Duodenal mucosa (tissue), 2 donors: ENCODE data around the gene STOX1.
"Not testable (repeated sequence)": the region's sequence is repeated elsewhere in the genome, so short reads cannot be mapped to it uniquely, and the experiment has no call there.

ENCODE experiments used
- H3K27ac ChIP-seq: one replicate; pipeline ENCODE4 v1.7.0; 2013; ENCODE audit warnings: low read depth, low read length
- H3K27me3 ChIP-seq, 2 donors: one replicate each; pipeline ENCODE4 v1.7.0; 2013; ENCODE audit warnings: low read length in 2 of 2, control low read depth in 1 of 2; ENCODE audit not compliant: insufficient read depth in 2 of 2, control insufficient read depth in 1 of 2
- H3K36me3 ChIP-seq, 2 donors: one replicate each; pipeline ENCODE4 v1.7.0; 2013; ENCODE audit warnings: low read length in 2 of 2, control low read depth in 1 of 2; ENCODE audit not compliant: insufficient read depth in 2 of 2, control insufficient read depth in 1 of 2
- H3K4me1 ChIP-seq, 2 donors: one replicate each; pipeline ENCODE4 v1.7.0; 2013; ENCODE audit warnings: low read length in 2 of 2, control low read depth in 1 of 2; ENCODE audit not compliant: insufficient read depth in 2 of 2, control insufficient read depth in 1 of 2
- H3K4me3 ChIP-seq, 2 donors: one replicate each; pipeline ENCODE4 v1.7.0; 2013; ENCODE audit warnings: low read length in 2 of 2, low read depth in 1 of 2
- H3K9ac ChIP-seq, 2 donors: one replicate each; pipeline ENCODE4 v1.7.0; 2013; ENCODE audit warnings: low read length in 2 of 2, low read depth in 1 of 2
- H3K9me3 ChIP-seq, 2 donors: one replicate each; pipeline ENCODE4 v1.7.0; 2013; ENCODE audit warnings: low read length in 2 of 2, control low read depth in 1 of 2; ENCODE audit not compliant: control insufficient read depth in 1 of 2

The STOX1 gene

DNA sequence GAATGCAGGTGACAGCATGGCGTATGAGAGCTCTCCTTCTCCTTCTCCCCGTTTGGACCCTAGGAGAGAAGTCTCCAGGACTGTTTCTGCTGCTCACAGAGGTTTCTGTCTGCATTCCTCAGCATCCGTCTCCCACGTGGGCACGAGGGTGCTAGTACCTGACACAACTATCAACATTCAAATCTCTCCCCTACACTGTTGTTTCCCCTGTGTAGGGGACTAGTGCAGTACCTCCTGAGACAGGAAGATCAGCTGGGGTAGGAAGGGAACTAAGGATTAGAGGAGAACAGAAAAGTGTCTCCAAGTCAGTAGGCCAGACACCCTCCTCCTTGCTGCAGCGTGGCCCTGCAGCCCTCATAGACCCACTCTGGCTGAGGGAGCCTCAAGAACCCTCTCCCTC lies 29.0 kb downstream of the STOX1 start:
- no peaks in the 10 kb centered on the region for H3K27me3 ChIP-seq
- H3K27ac ChIP-seq, result no peak overlapping the region
- no peaks in the 10 kb centered on the region for H3K4me1 ChIP-seq
- peaks cover 12 to 13% of the 10 kb centered on the region in 2 donors for H3K9me3 ChIP-seq
- no peak overlapping the region for H3K9ac ChIP-seq
- no peak overlapping the region for H3K4me3 ChIP-seq
- H3K36me3 ChIP-seq, result no peaks in the 10 kb centered on the region

DNA sequence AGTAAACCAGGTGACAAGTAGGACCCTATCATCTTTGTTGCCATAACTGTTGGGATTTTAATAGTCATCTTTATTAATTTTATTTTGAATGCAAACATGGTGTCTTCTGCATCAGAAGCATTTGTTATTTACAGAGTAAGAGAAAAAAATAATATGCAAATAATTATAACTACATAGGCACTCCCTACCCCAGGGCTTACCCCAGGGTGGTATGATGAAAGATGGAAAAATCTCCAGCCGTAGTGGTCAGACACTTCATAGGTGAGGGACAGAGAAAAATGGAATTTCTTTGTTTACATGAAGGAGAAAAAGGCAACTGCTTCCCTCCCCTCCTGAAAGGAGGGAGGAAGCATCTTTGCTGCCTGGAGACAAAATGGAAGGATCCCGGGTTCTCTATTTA lies 29.7 kb downstream of the STOX1 start:
- Histone ChIP-seq H3K9ac (no peak overlapping the region), H3K4me1 (no peaks in the 10 kb centered on the region), H3K9me3 (peaks cover 15 to 19% of the 10 kb centered on the region in 2 donors), H3K36me3 (no peaks in the 10 kb centered on the region), H3K27ac (no peak overlapping the region), H3K27me3 (no peaks in the 10 kb centered on the region), H3K4me3 (no peak overlapping the region)

DNA sequence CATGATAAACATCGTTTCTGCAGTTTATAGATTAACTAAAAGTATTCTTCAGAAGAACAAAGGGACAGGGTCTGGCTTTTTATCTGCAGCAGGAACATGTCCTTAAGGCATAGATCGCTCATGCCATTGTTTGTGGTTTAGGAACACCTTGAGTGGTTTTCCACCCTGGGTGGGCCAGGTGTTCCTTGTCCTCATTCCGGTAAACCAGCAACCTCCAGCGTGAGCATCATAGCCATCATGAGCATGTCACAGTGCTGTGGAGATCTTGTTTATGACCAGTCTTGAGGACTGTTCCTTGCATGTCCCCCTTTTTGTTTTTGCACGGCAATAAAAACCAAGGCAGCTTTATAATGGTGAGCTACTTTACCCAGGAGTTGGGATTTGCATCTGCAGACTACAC lies 33.9 kb downstream of the STOX1 start:
- Histone ChIP-seq H3K9me3 (peaks cover 15 to 27% of the 10 kb centered on the region in 2 donors), H3K4me3 (no peak overlapping the region), H3K4me1 (no peaks in the 10 kb centered on the region), H3K9ac (no peak overlapping the region), H3K36me3 (no peaks in the 10 kb centered on the region), H3K27ac (no peak overlapping the region), H3K27me3 (no peaks in the 10 kb centered on the region)

DNA sequence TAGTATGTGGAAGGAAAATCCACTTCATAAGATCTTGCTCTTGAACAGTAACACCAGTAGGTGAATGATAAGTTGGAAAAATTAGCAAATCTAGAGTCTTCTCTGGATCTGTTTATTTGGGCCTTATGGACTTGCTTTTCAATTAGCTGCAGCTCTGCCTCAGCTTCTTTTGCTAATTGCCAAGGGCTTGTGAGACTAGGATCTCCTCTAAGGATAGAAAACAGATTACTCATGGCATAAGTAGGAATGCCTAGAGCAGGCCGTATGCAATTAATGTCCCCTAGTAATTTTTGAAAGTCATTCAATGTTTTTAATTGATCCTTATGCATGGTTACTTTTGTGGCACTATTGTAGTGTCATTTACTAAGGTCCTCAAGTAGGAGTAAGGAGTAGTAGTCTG lies 37.3 kb downstream of the STOX1 start:
- Histone ChIP-seq H3K9me3 (peaks cover 15 to 25% of the 10 kb centered on the region in 2 donors), H3K27me3 (no peaks in the 10 kb centered on the region), H3K36me3 (no peaks in the 10 kb centered on the region), H3K9ac (no peak overlapping the region), H3K4me1 (no peaks in the 10 kb centered on the region), H3K4me3 (no peak overlapping the region), H3K27ac (no peak overlapping the region)

DNA sequence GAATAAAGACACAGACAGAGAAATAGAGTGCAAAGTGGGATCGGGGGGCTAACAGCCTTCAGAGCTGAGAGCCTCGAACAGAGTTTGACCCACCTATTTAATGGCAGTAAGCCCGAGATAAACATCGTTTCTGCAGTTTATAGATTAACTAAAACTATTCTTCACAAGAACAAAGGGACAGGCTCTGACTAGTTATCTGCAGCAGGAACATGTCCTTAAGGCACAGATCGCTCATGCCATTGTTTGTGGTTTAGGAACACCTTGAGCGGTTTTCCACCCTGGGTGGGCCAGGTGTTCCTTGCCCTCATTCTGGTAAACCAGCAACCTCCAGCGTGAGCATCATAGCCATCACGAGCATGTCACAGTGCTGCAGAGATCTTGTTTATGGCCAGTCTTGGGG lies 40.8 kb downstream of the STOX1 start:
- H3K4me3 ChIP-seq, H3K27ac ChIP-seq, H3K36me3 ChIP-seq, H3K9me3 ChIP-seq, H3K27me3 ChIP-seq, H3K9ac ChIP-seq: not testable (repeated sequence)
- peaks cover 0 to 13% of the 10 kb centered on the region in 2 donors for H3K4me1 ChIP-seq

DNA sequence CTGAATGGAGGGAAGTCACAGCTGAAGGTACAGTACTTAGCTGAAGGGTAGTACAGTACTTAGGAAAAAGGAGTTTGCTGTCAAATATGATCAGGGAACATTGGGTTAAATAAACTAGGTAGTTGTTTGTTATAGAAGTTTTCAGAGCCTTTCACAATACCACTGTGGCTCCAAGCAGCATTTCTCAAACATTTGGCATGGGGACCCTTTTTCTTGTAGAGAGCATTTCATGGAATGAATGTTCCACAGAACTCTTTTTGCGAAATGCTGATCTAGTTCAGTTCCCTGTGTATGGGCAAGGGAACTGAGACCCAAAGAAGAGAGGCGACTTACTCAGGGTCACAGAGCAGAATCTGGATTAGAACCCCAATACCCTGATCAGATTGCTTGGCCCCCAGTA lies 42.3 kb downstream of the STOX1 start:
- no peaks in the 10 kb centered on the region for H3K27me3 ChIP-seq
- H3K27ac ChIP-seq, result no peak overlapping the region
- peaks cover 0 to 13% of the 10 kb centered on the region in 2 donors for H3K4me1 ChIP-seq

DNA sequence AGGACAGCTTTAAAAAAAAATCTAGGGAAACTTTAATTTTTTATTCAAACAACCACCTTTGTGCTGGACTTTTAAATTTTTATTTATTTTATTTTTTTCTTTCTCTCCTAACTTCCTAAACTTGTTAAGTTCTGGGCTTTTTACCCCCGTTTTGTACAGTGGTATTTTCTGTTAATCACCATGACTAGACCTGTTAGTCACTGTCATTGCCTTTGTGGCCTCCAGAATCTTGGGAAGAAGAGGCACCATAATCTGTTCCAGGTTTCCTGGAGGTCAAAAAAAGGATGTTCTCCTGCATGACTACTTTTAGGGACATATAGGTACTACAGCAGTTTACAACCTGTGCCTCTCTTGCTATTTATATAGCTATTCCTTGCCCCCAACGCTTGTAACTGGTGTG lies 42.7 kb downstream of the STOX1 start:
- no peak overlapping the region for H3K27ac ChIP-seq
- no peaks in the 10 kb centered on the region for H3K36me3 ChIP-seq
- H3K4me3 ChIP-seq, result no peak overlapping the region
- peaks cover 0 to 13% of the 10 kb centered on the region in 2 donors for H3K4me1 ChIP-seq
- no peaks in the 10 kb centered on the region for H3K9me3 ChIP-seq
- no peaks in the 10 kb centered on the region for H3K27me3 ChIP-seq
- no peak overlapping the region for H3K9ac ChIP-seq

More for the DNA sequence above, 42.3 kb downstream of the STOX1 start:
- H3K36me3 ChIP-seq, result no peaks in the 10 kb centered on the region
- no peak overlapping the region for H3K9ac ChIP-seq
- H3K4me3 ChIP-seq, result no peak overlapping the region
- H3K9me3 ChIP-seq, result no peaks in the 10 kb centered on the region

DNA sequence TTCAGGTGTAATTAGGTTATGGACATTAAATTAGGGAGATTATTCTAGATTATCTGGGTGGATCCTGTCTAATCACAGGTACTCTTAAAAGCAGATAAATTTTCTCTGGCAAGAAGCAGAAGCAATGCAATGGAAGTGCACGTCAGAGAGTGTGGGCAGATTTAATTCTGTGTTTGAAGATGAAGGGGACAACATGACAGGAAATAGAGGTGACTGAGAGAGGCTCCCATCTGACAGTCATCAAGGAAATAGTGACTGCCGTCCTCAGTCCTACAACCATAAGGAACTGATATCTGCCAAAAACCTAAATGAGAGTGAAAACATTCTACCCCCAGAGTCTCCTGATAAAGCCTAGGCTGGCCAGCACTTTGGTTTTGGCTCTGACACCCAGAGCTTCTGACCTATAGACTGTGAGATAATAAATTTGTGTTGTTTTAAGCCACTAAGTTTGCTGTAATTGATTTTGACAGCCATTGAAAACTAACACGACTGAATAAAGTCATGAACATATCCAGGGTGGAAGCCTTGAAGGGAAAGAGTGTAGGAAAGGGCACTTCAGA lies 43.3 kb downstream of the STOX1 start:
- peaks cover 0 to 15% of the 10 kb centered on the region in 2 donors for H3K4me1 ChIP-seq
- no peak overlapping the region for H3K4me3 ChIP-seq
- no peak overlapping the region for H3K9ac ChIP-seq
- H3K27me3 ChIP-seq, result no peaks in the 10 kb centered on the region
- H3K9me3 ChIP-seq, result no peaks in the 10 kb centered on the region
- H3K27ac ChIP-seq, result no peak overlapping the region
- no peaks in the 10 kb centered on the region for H3K36me3 ChIP-seq

DNA sequence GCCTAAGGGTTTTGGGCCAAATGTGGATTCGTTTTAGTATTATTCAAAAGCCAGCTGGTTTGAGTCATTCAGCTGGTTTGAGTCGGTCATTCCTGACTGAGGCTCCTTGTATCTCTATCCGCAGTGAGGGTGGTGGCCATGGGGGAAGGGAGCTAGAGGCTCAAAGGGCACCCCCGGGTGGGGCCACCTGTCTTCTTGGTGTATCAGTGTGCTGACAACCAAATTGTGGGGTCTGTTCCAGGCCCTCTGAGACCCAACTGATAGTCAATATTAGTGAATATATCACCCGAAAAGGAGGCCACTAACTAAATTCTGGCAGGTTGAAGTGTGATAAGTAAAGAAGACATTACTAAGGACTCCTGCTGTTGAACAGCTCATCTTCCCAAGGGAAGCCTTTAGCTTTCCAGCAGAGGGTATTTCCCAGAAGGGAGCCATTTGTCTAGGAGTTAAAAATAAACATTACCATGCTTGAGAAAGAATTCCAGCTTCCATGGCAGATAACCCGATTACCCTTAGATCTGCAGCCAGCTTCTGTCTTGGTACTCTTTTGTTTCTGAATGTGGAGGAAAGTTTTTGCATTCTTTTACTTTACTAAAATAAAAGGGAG lies 43.9 kb downstream of the STOX1 start:
- Histone ChIP-seq H3K9ac (no peak overlapping the region), H3K36me3 (no peaks in the 10 kb centered on the region), H3K4me1 (peaks cover 0 to 17% of the 10 kb centered on the region in 2 donors), H3K9me3 (no peaks in the 10 kb centered on the region), H3K27me3 (no peaks in the 10 kb centered on the region), H3K4me3 (no peak overlapping the region), H3K27ac (no peak overlapping the region)

DNA sequence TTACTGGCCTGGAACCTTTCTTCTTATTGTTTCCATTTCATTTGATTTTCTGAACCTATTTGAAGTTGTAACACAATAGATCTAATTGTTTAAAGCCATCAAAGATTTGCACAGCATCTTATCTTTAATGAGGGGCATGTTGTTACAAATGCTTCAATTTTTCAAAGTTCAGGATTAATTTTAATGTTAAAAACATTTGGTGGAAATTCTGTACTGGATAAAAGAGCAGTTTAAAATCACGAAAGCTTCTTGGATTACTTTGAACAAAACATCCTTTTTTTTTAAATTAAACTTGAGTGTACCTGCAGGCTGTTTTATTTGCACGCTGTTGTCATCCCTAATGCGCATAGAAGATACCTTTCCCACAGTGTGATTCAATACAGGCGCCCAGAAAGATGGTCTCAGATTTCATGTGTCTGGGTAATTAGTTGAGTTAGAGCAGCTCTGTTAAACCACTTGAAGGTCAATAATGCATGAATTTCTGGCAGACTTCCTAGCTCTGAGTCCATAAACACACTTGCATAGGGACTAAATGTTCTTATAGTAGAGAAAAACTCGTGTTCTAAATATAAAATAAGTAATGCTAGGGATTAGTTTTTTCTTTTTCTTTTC lies 44.5 kb downstream of the STOX1 start:
- no peak overlapping the region for H3K27ac ChIP-seq
- H3K27me3 ChIP-seq, result no peaks in the 10 kb centered on the region
- no peaks in the 10 kb centered on the region for H3K36me3 ChIP-seq
- peaks cover 5 to 20% of the 10 kb centered on the region in 2 donors for H3K4me1 ChIP-seq
- H3K9ac ChIP-seq, result no peak overlapping the region
- no peaks in the 10 kb centered on the region for H3K9me3 ChIP-seq
- H3K4me3 ChIP-seq, result no peak overlapping the region
